ENCODE results near the gene GLS. TPM values are rescaled to one million over a fixed set of nuclear protein-coding genes. Genes with fewer than 3 reads are reported as not detected.
"Not testable (repeated sequence)": the region's sequence is repeated elsewhere in the genome, so short reads cannot be mapped to it uniquely, and the experiment has no call there.

GLS gene
- polyA plus RNA-seq, 2 donors, result 8.5 to 9.4 TPM

GRCh38 chr2:190853531-190854383 lies 26.9 kb upstream of the GLS start:
- Histone ChIP-seq H3K9me3 (ENCODE audit: control insufficient read depth in 2 of 2, insufficient read depth in 1 of 2, low read depth in 1 of 2, low read length in 1 of 2) (no peaks in the 10 kb centered on the region), H3K27me3 (ENCODE audit: control insufficient read depth in 1 of 2, insufficient read depth in 2 of 2, low read length in 2 of 2) (no peaks in the 10 kb centered on the region), H3K4me3 (ENCODE audit: low read depth in 1 of 2, low read length in 2 of 2) (no peak overlapping the region), H3K4me1 (ENCODE audit: control insufficient read depth in 2 of 2, insufficient read depth in 2 of 2, low read length in 1 of 2) (no peaks in the 10 kb centered on the region), H3K27ac (ENCODE audit: low read depth in 2 of 2, low read length in 1 of 2) (no peak overlapping the region), H3K36me3 (ENCODE audit: control insufficient read depth in 2 of 2, insufficient read depth in 2 of 2, low read length in 1 of 2) (no peaks in the 10 kb centered on the region)
- WGBS, 2 donors, result 25 to 38% methylated on average over 2 of the region's 2 CpGs

DNA sequence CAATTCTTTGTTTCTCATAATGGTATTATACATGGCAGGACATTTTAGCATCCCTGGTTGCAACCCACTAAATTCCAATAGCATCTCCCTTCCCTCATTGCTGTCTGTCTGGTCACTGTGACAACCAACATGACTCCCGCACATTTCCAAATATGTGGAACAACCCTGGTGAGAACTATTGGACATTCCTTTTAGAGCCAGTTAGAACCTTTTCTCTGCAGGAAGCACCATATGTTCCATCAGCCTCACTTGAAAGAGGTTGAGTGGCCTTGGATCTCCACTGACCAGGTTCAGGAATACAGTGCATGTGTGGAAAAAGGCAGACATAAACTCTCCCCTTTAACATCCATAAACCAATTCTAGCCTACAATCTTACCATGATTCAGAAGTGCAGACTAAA lies 25.9 kb upstream of the GLS start:
- Histone ChIP-seq H3K4me3 (ENCODE audit: low read depth in 1 of 2, low read length in 2 of 2) (no peak overlapping the region), H3K27me3 (ENCODE audit: control insufficient read depth in 1 of 2, insufficient read depth in 2 of 2, low read length in 2 of 2) (no peaks in the 10 kb centered on the region), H3K9me3 (ENCODE audit: control insufficient read depth in 2 of 2, insufficient read depth in 1 of 2, low read depth in 1 of 2, low read length in 1 of 2) (no peaks in the 10 kb centered on the region), H3K36me3 (ENCODE audit: control insufficient read depth in 2 of 2, insufficient read depth in 2 of 2, low read length in 1 of 2) (no peaks in the 10 kb centered on the region), H3K4me1 (ENCODE audit: control insufficient read depth in 2 of 2, insufficient read depth in 2 of 2, low read length in 1 of 2) (no peaks in the 10 kb centered on the region), H3K27ac (ENCODE audit: low read depth in 2 of 2, low read length in 1 of 2) (no peak overlapping the region)
- WGBS, 2 donors, result 96 to 99% methylated on average over 1 of the region's 1 CpG

GRCh38 chr2:190855245-190855644 lies 25.4 kb upstream of the GLS start:
- H3K4me1 ChIP-seq (ENCODE audit: control insufficient read depth in 2 of 2, insufficient read depth in 2 of 2, low read length in 1 of 2), result no peaks in the 10 kb centered on the region
- no peaks in the 10 kb centered on the region for H3K9me3 ChIP-seq (ENCODE audit: control insufficient read depth in 2 of 2, insufficient read depth in 1 of 2, low read depth in 1 of 2, low read length in 1 of 2)
- no peak overlapping the region for H3K27ac ChIP-seq (ENCODE audit: low read depth in 2 of 2, low read length in 1 of 2)
- no peak overlapping the region for H3K4me3 ChIP-seq (ENCODE audit: low read depth in 1 of 2, low read length in 2 of 2)
- WGBS, 2 donors, result 88 to 91% methylated on average over 4 of the region's 4 CpGs
- H3K27me3 ChIP-seq (ENCODE audit: control insufficient read depth in 1 of 2, insufficient read depth in 2 of 2, low read length in 2 of 2), result no peaks in the 10 kb centered on the region
- H3K36me3 ChIP-seq (ENCODE audit: control insufficient read depth in 2 of 2, insufficient read depth in 2 of 2, low read length in 1 of 2), result no peaks in the 10 kb centered on the region

- H3K27ac ChIP-seq (ENCODE audit: low read depth in 2 of 2, low read length in 1 of 2), result no peak overlapping the region
- 97 to 100% methylated on average over 1 of the region's 1 CpG for WGBS, 2 donors
- H3K4me1 ChIP-seq (ENCODE audit: control insufficient read depth in 2 of 2, insufficient read depth in 2 of 2, low read length in 1 of 2), result no peaks in the 10 kb centered on the region
- H3K27me3 ChIP-seq (ENCODE audit: control insufficient read depth in 1 of 2, insufficient read depth in 2 of 2, low read length in 2 of 2), result no peaks in the 10 kb centered on the region
- no peak overlapping the region for H3K4me3 ChIP-seq (ENCODE audit: low read depth in 1 of 2, low read length in 2 of 2)
- no peaks in the 10 kb centered on the region for H3K36me3 ChIP-seq (ENCODE audit: control insufficient read depth in 2 of 2, insufficient read depth in 2 of 2, low read length in 1 of 2)
- H3K9me3 ChIP-seq (ENCODE audit: control insufficient read depth in 2 of 2, insufficient read depth in 1 of 2, low read depth in 1 of 2, low read length in 1 of 2), result no peaks in the 10 kb centered on the region
Observed at GRCh38 chr2:190856985-190857384, 23.6 kb upstream of the GLS start.

DNA sequence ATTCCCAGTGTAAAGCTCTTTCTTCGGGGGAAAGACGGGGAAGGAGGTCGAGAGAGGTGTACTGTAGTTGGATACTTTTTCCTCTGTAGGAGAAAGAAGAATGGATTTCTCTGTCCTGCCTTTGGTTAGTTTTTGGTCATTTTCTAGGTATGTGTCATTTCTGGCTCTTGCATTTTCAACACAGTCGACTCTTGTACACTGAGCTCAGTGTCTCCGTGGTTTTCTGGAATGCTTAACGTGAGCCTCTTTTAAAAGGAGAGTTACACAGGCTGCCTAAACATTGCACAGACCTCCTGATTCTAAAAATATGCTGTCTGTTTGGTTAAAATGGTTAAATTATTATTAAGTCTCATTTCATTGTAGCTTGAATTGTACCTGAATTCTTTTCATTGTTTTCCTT lies 21.8 kb upstream of the GLS start:
- WGBS, 2 donors, result 72 to 75% methylated on average over 6 of the region's 6 CpGs
- Histone ChIP-seq H3K4me3 (ENCODE audit: low read depth in 1 of 2, low read length in 2 of 2) (no peak overlapping the region), H3K4me1 (ENCODE audit: control insufficient read depth in 2 of 2, insufficient read depth in 2 of 2, low read length in 1 of 2) (no peaks in the 10 kb centered on the region), H3K27me3 (ENCODE audit: control insufficient read depth in 1 of 2, insufficient read depth in 2 of 2, low read length in 2 of 2) (no peaks in the 10 kb centered on the region), H3K27ac (ENCODE audit: low read depth in 2 of 2, low read length in 1 of 2) (no peak overlapping the region), H3K9me3 (ENCODE audit: control insufficient read depth in 2 of 2, insufficient read depth in 1 of 2, low read depth in 1 of 2, low read length in 1 of 2) (no peaks in the 10 kb centered on the region), H3K36me3 (ENCODE audit: control insufficient read depth in 2 of 2, insufficient read depth in 2 of 2, low read length in 1 of 2) (no peaks in the 10 kb centered on the region)

- no peaks in the 10 kb centered on the region for H3K9me3 ChIP-seq (ENCODE audit: control insufficient read depth in 2 of 2, insufficient read depth in 1 of 2, low read depth in 1 of 2, low read length in 1 of 2)
- H3K27me3 ChIP-seq (ENCODE audit: control insufficient read depth in 1 of 2, insufficient read depth in 2 of 2, low read length in 2 of 2), result no peaks in the 10 kb centered on the region
- H3K4me1 ChIP-seq (ENCODE audit: control insufficient read depth in 2 of 2, insufficient read depth in 2 of 2, low read length in 1 of 2), result no peaks in the 10 kb centered on the region
- no peak overlapping the region for H3K4me3 ChIP-seq (ENCODE audit: low read depth in 1 of 2, low read length in 2 of 2)
- H3K36me3 ChIP-seq (ENCODE audit: control insufficient read depth in 2 of 2, insufficient read depth in 2 of 2, low read length in 1 of 2), result no peaks in the 10 kb centered on the region
- WGBS, 2 donors, result 69 to 70% methylated on average over 6 of the region's 6 CpGs
- no peak overlapping the region for H3K27ac ChIP-seq (ENCODE audit: low read depth in 2 of 2, low read length in 1 of 2)
Observed at GRCh38 chr2:190859347-190860297, 21.0 kb upstream of the GLS start.

- 82% methylated on average over 5 of the region's 5 CpGs for WGBS, 2 donors
- Histone ChIP-seq H3K27me3 (ENCODE audit: control insufficient read depth in 1 of 2, insufficient read depth in 2 of 2, low read length in 2 of 2) (no peaks in the 10 kb centered on the region), H3K36me3 (ENCODE audit: control insufficient read depth in 2 of 2, insufficient read depth in 2 of 2, low read length in 1 of 2) (no peaks in the 10 kb centered on the region), H3K4me3 (ENCODE audit: low read depth in 1 of 2, low read length in 2 of 2) (no peak overlapping the region), H3K4me1 (ENCODE audit: control insufficient read depth in 2 of 2, insufficient read depth in 2 of 2, low read length in 1 of 2) (no peaks in the 10 kb centered on the region), H3K27ac (ENCODE audit: low read depth in 2 of 2, low read length in 1 of 2) (no peak overlapping the region), H3K9me3 (ENCODE audit: control insufficient read depth in 2 of 2, insufficient read depth in 1 of 2, low read depth in 1 of 2, low read length in 1 of 2) (no peaks in the 10 kb centered on the region)
Observed at GRCh38 chr2:190860985-190861680, 19.5 kb upstream of the GLS start.

GRCh38 chr2:190862128-190862527 lies 18.5 kb upstream of the GLS start:
- H3K36me3 ChIP-seq (ENCODE audit: control insufficient read depth in 2 of 2, insufficient read depth in 2 of 2, low read length in 1 of 2); H3K27me3 ChIP-seq (ENCODE audit: control insufficient read depth in 1 of 2, insufficient read depth in 2 of 2, low read length in 2 of 2); H3K9me3 ChIP-seq (ENCODE audit: control insufficient read depth in 2 of 2, insufficient read depth in 1 of 2, low read depth in 1 of 2, low read length in 1 of 2); H3K4me3 ChIP-seq (ENCODE audit: low read depth in 1 of 2, low read length in 2 of 2); H3K27ac ChIP-seq (ENCODE audit: low read depth in 2 of 2, low read length in 1 of 2); H3K4me1 ChIP-seq (ENCODE audit: control insufficient read depth in 2 of 2, insufficient read depth in 2 of 2, low read length in 1 of 2): not testable (repeated sequence)

- H3K36me3 ChIP-seq (ENCODE audit: control insufficient read depth in 2 of 2, insufficient read depth in 2 of 2, low read length in 1 of 2), result no peaks in the 10 kb centered on the region
- H3K27ac ChIP-seq (ENCODE audit: low read depth in 2 of 2, low read length in 1 of 2), result no peak overlapping the region
- H3K27me3 ChIP-seq (ENCODE audit: control insufficient read depth in 1 of 2, insufficient read depth in 2 of 2, low read length in 2 of 2), result no peaks in the 10 kb centered on the region
- H3K4me1 ChIP-seq (ENCODE audit: control insufficient read depth in 2 of 2, insufficient read depth in 2 of 2, low read length in 1 of 2), result no peaks in the 10 kb centered on the region
- H3K9me3 ChIP-seq (ENCODE audit: control insufficient read depth in 2 of 2, insufficient read depth in 1 of 2, low read depth in 1 of 2, low read length in 1 of 2), result no peaks in the 10 kb centered on the region
- 74 to 77% methylated on average over 2 of the region's 2 CpGs for WGBS, 2 donors
- H3K4me3 ChIP-seq (ENCODE audit: low read depth in 1 of 2, low read length in 2 of 2), result no peak overlapping the region
Observed at GRCh38 chr2:190862571-190862991, 18.0 kb upstream of the GLS start.
